Keratinocyte (primary cell): ENCODE data around the gene ATP8A1. TPM values are rescaled to one million over a fixed set of nuclear protein-coding genes. Genes with fewer than 3 reads are reported as not detected.

Experiments used
- DNase-seq: peaks from one replicate; pipeline ENCODE4 v3.0.0-alpha.2; 2011; ENCODE audit warnings: low read depth, missing footprints, low spot score
- FAIRE-seq: peaks from 2 replicates; lab custom pipeline; 2011; peaks lifted over from hg19 to GRCh38; lab: Jason Lieb, UNC
- H2AFZ ChIP-seq: 2 replicates; pipeline ENCODE4 v1.6.0; 2012; ENCODE audit warnings: low read length, control low read depth, inconsistent platforms; ENCODE audit not compliant: control insufficient read depth
- H3K27ac ChIP-seq: 2 replicates; pipeline ENCODE4 v1.5.1; 2011; ENCODE audit warnings: low read length; ENCODE audit not compliant: control insufficient read depth, insufficient read depth
- H3K27me3 ChIP-seq: 3 replicates; pipeline ENCODE4 v1.6.0; 2011; ENCODE audit warnings: low read length; ENCODE audit not compliant: control insufficient read depth, insufficient read depth; ENCODE audit errors: extremely low read depth
- H3K36me3 ChIP-seq, 2 experiments: 2 replicates in 1 of 2; 3 replicates in 1 of 2; pipeline ENCODE4 v1.5.1; 2011; ENCODE audit warnings: low read length in 2 of 2, mild to moderate bottlenecking in 1 of 2; ENCODE audit not compliant: control insufficient read depth in 2 of 2, insufficient read depth in 2 of 2; ENCODE audit errors: extremely low read depth in 1 of 2
- H3K4me1 ChIP-seq: 3 replicates; pipeline ENCODE4 v1.5.1; 2011; ENCODE audit warnings: low read length; ENCODE audit not compliant: control insufficient read depth, insufficient read depth; ENCODE audit errors: extremely low read depth
- H3K4me2 ChIP-seq: 3 replicates; pipeline ENCODE4 v1.6.0; 2011; ENCODE audit warnings: low read depth, low read length; ENCODE audit not compliant: control insufficient read depth, insufficient read depth; ENCODE audit errors: extremely low read depth
- H3K4me3 ChIP-seq, 3 experiments: fragments of 200-600 bp in 1 of 3; sonication (generic) in 1 of 3; 2 replicates in 2 of 3; 3 replicates in 1 of 3; pipeline ENCODE4 v1.5.1; 2011 to 2016; ENCODE audit warnings: low read length in 3 of 3, mild to moderate bottlenecking in 3 of 3, control low read depth in 2 of 3, inconsistent platforms in 1 of 3, low read depth in 1 of 3, mixed read lengths in 1 of 3, mixed run types in 1 of 3, moderate library complexity in 1 of 3; ENCODE audit not compliant: control insufficient read depth in 2 of 3, insufficient read depth in 2 of 3; ENCODE audit errors: extremely low read depth in 1 of 3
- H3K79me2 ChIP-seq: 2 replicates; pipeline ENCODE4 v1.6.0; 2012; ENCODE audit warnings: low read length; ENCODE audit not compliant: control insufficient read depth, insufficient read depth
- H3K9ac ChIP-seq: 3 replicates; pipeline ENCODE4 v1.6.0; 2011; ENCODE audit warnings: low read length; ENCODE audit not compliant: control insufficient read depth, insufficient read depth; ENCODE audit errors: extremely low read depth
- H3K9me1 ChIP-seq: 3 replicates; pipeline ENCODE4 v1.6.0; 2011; ENCODE audit warnings: low read length; ENCODE audit not compliant: control insufficient read depth, insufficient read depth; ENCODE audit errors: extremely low read depth
- H3K9me3 ChIP-seq: 2 replicates; pipeline ENCODE4 v1.5.1; 2012; ENCODE audit warnings: low read depth, low read length; ENCODE audit not compliant: control insufficient read depth
- H4K20me1 ChIP-seq: 3 replicates; pipeline ENCODE4 v1.6.0; 2011; ENCODE audit warnings: low read length; ENCODE audit not compliant: control insufficient read depth, insufficient read depth; ENCODE audit errors: extremely low read depth
- EZH2 ChIP-seq: IDR thresholded peaks from one replicate; pipeline ENCODE4 v1.6.1; 2012; ENCODE audit warnings: inconsistent platforms, mild to moderate bottlenecking, low read length, moderate library complexity
- dilution Hi-C: fragments of 300-500 bp; cut with MboI; formaldehyde crosslinking; loops from one replicate; pipeline ENCODE4 v1.7.0; 2020; ENCODE audit warnings: low sequenced_read_pairs; ENCODE audit not compliant: extremely low pct_ligation_motif_present
- polyA plus RNA-seq, 5 experiments: library from polyadenylated mRNA; depleted of rRNA in 3 of 5; stranded (reverse) in 3 of 5; stranded (forward) in 1 of 5; unstranded in 1 of 5; fragments of >200 nt; gene quantifications; 1 replicate in 1 of 5; 2 replicates in 3 of 5; 3 replicates in 1 of 5; pipeline versions ENCODE4 v1.2.1 to v1.2.3, GENCODE V29; 2011 to 2012; ENCODE audit warnings: missing spikeins in 2 of 5, low read depth in 1 of 5, low replicate concordance in 1 of 5
- TF ChIP-seq, protein P1 (sequence below), 3 experiments: IDR thresholded peaks in 1 of 3; conservative IDR thresholded peaks in 1 of 3; optimal IDR thresholded peaks in 1 of 3; 2 replicates in 2 of 3; 3 replicates in 1 of 3; pipeline versions ENCODE3 to v1.5.1; 2011; ENCODE audit warnings: low read length in 3 of 3, mild to moderate bottlenecking in 3 of 3, moderate library complexity in 2 of 3, control low read depth in 1 of 3, inconsistent platforms in 1 of 3; ENCODE audit not compliant: insufficient read depth in 2 of 3; ENCODE audit errors: extremely low read depth in 1 of 3

Gene ATP8A1
- polyA plus RNA-seq, 1 donor (not counting 4 experiments of a cell fraction or from before 2014, with no cell fraction given), result 0.20 TPM

GRCh38 chr4:42361456-42361855 lies 295.4 kb downstream of the ATP8A1 start:
- Histone ChIP-seq H3K9ac (no peak overlapping the region), H3K36me3 (no peaks in the 10 kb centered on the region), H3K79me2 (no peaks in the 10 kb centered on the region), H3K27me3 (no peaks in the 10 kb centered on the region), H2AFZ (no peak overlapping the region), H3K9me3 (no peaks in the 10 kb centered on the region), H3K4me2 (no peak overlapping the region), H3K27ac (no peak overlapping the region), H3K4me1 (no peaks in the 10 kb centered on the region), H4K20me1 (no peaks in the 10 kb centered on the region), H3K4me3 (no peak overlapping the region), H3K9me1 (no peaks in the 10 kb centered on the region)
- dilution Hi-C loops, result no loop called here
- no peak for DNase-seq
- no peak for TF ChIP-seq EZH2
- TF ChIP-seq, protein P1, sequence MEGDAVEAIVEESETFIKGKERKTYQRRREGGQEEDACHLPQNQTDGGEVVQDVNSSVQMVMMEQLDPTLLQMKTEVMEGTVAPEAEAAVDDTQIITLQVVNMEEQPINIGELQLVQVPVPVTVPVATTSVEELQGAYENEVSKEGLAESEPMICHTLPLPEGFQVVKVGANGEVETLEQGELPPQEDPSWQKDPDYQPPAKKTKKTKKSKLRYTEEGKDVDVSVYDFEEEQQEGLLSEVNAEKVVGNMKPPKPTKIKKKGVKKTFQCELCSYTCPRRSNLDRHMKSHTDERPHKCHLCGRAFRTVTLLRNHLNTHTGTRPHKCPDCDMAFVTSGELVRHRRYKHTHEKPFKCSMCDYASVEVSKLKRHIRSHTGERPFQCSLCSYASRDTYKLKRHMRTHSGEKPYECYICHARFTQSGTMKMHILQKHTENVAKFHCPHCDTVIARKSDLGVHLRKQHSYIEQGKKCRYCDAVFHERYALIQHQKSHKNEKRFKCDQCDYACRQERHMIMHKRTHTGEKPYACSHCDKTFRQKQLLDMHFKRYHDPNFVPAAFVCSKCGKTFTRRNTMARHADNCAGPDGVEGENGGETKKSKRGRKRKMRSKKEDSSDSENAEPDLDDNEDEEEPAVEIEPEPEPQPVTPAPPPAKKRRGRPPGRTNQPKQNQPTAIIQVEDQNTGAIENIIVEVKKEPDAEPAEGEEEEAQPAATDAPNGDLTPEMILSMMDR (optimal IDR thresholded peaks at IDR 0.05 in 1 of 3, IDR thresholded peaks at IDR 0.05 in 1 of 3, conservative IDR thresholded peaks at IDR 0.05 in 1 of 3; ENCODE audit: extremely low read depth in 1 of 3, insufficient read depth in 2 of 3, low read length in 3 of 3), result no peak
- no peak for FAIRE-seq

GRCh38 chr4:42360256-42360669 lies 296.6 kb downstream of the ATP8A1 start:
- Histone ChIP-seq H3K27me3 (no peaks in the 10 kb centered on the region), H3K36me3 (no peaks in the 10 kb centered on the region), H3K27ac (no peak overlapping the region), H3K79me2 (no peaks in the 10 kb centered on the region), H3K9me3 (no peaks in the 10 kb centered on the region), H2AFZ (no peak overlapping the region), H3K9me1 (no peaks in the 10 kb centered on the region), H3K4me3 (no peak overlapping the region), H3K4me1 (no peaks in the 10 kb centered on the region), H4K20me1 (no peaks in the 10 kb centered on the region), H3K4me2 (no peak overlapping the region), H3K9ac (no peak overlapping the region)
- dilution Hi-C loops, result no loop called here
- DNase-seq (no peak), FAIRE-seq (no peak)
- TF ChIP-seq EZH2, result no peak
- TF ChIP-seq, protein P1 (optimal IDR thresholded peaks at IDR 0.05 in 1 of 3, IDR thresholded peaks at IDR 0.05 in 1 of 3, conservative IDR thresholded peaks at IDR 0.05 in 1 of 3; ENCODE audit: extremely low read depth in 1 of 3, insufficient read depth in 2 of 3, low read length in 3 of 3), result no peak
